HFFc6 (cell line): ENCODE results near the gene TRPC4AP. TPM values are rescaled to one million over a fixed set of nuclear protein-coding genes. Genes with fewer than 3 reads are reported as not detected.
A peak's percentile ranks its signal among the peaks of the same experiment; 100 is the strongest.
"Not testable (repeated sequence)": the region's sequence is repeated elsewhere in the genome, so short reads cannot be mapped to it uniquely, and the experiment has no call there.

Experiments used
- DNase-seq: peaks from one replicate; pipeline ENCODE4 v3.0.0-alpha.2; 2018
- H3K27ac Mint-ChIP-seq: 2 replicates; pipeline ENCODE4 v1.8.0; 2020; ENCODE audit warnings: mild to moderate bottlenecking, mixed read lengths
- H3K27me3 Mint-ChIP-seq: 2 replicates; pipeline ENCODE4 v1.8.0; 2021; ENCODE audit warnings: mild to moderate bottlenecking, moderate library complexity, mixed read lengths; ENCODE audit not compliant: insufficient read depth
- H3K36me3 Mint-ChIP-seq: 2 replicates; pipeline ENCODE4 v1.8.0; 2021; ENCODE audit warnings: low read depth, mixed read lengths
- H3K4me1 Mint-ChIP-seq: 2 replicates; pipeline ENCODE4 v1.8.0; 2020; ENCODE audit warnings: low read depth, mixed read lengths
- H3K4me3 Mint-ChIP-seq: 2 replicates; pipeline ENCODE4 v1.8.0; 2020; ENCODE audit warnings: mild to moderate bottlenecking, moderate library complexity, mixed read lengths
- H3K9me3 Mint-ChIP-seq: 2 replicates; pipeline ENCODE4 v1.8.0; 2020; ENCODE audit warnings: mild to moderate bottlenecking, mixed read lengths
- CTCF ChIP-seq: fragments of 200-600 bp; sonication (generic); IDR thresholded peaks from 2 replicates; pipeline ENCODE4 v1.5.0; 2021; ENCODE audit warnings: antibody characterized with exemption, mild to moderate bottlenecking
- total RNA-seq, 6 experiments: library from RNA; stranded (reverse); fragmentation: NEBNext Ultra II Directional; extraction: Animal tissue kit (Norgen Biotek cat#: 25700); gene quantifications; 2 replicates in 1 of 6; 3 replicates in 5 of 6; pipeline ENCODE4 v1.2.3, GENCODE V29; 2021

Gene TRPC4AP
- total RNA-seq, 6 experiments from 2014 or later, result 70.7 to 89.8 (median 81.6) TPM

GRCh38 chr20:35077341-35077740, 15.3 kb downstream of the TRPC4AP start:
- Mint-ChIP-seq H3K4me1 (no peaks in the 10 kb centered on the region; the same call in 1 of the 2 replicates), H3K36me3 (peaks cover 51% of the 10 kb centered on the region), H3K4me3 (no peak overlapping the region), H3K27me3 (no peaks in the 10 kb centered on the region), H3K9me3 (peaks cover 19% of the 10 kb centered on the region), H3K27ac (no peak overlapping the region)
- no peak for DNase-seq
- no peak for TF ChIP-seq CTCF

GRCh38 chr20:35071436-35072153, 21.0 kb downstream of the TRPC4AP start:
- not testable (repeated sequence) for H3K4me1 Mint-ChIP-seq, H3K27ac Mint-ChIP-seq, DNase-seq, H3K4me3 Mint-ChIP-seq, H3K27me3 Mint-ChIP-seq
- peaks cover 19% of the 10 kb centered on the region for H3K9me3 Mint-ChIP-seq
- H3K36me3 Mint-ChIP-seq, result peaks cover 60% of the 10 kb centered on the region

GRCh38 chr20:35066194-35066593, 26.4 kb downstream of the TRPC4AP start:
- H3K27me3 Mint-ChIP-seq, result no peaks in the 10 kb centered on the region
- H3K36me3 Mint-ChIP-seq, result peaks cover 36% of the 10 kb centered on the region
- peaks cover 39% of the 10 kb centered on the region for H3K4me1 Mint-ChIP-seq
- no peaks in the 10 kb centered on the region for H3K9me3 Mint-ChIP-seq
- DNase-seq, result no peak
- TF ChIP-seq CTCF, result no peak
- no peak overlapping the region for H3K4me3 Mint-ChIP-seq
- peak overlapping the region; percentile 2; the same call in 1 of the 2 replicates for H3K27ac Mint-ChIP-seq

- DNase-seq, result no peak
- Mint-ChIP-seq H3K36me3 (peaks cover 45% of the 10 kb centered on the region), H3K27me3 (no peaks in the 10 kb centered on the region), H3K4me3 (no peak overlapping the region), H3K9me3 (peaks cover 7% of the 10 kb centered on the region), H3K4me1 (peaks cover 39% of the 10 kb centered on the region), H3K27ac (peak overlapping the region; percentile 22; the same call in 1 of the 2 replicates)
- TF ChIP-seq CTCF, result no peak
Observed at GRCh38 chr20:35065181-35065580, 27.4 kb downstream of the TRPC4AP start.

GRCh38 chr20:35063168-35063567, 29.4 kb downstream of the TRPC4AP start:
- H3K27me3 Mint-ChIP-seq, result no peaks in the 10 kb centered on the region
- H3K27ac Mint-ChIP-seq, result no peak overlapping the region
- peaks cover 59% of the 10 kb centered on the region for H3K36me3 Mint-ChIP-seq
- no peak overlapping the region for H3K4me3 Mint-ChIP-seq
- H3K9me3 Mint-ChIP-seq, result peaks cover 19% of the 10 kb centered on the region
- peaks cover 42% of the 10 kb centered on the region for H3K4me1 Mint-ChIP-seq
- no peak for DNase-seq
- TF ChIP-seq CTCF, result no peak

DNA sequence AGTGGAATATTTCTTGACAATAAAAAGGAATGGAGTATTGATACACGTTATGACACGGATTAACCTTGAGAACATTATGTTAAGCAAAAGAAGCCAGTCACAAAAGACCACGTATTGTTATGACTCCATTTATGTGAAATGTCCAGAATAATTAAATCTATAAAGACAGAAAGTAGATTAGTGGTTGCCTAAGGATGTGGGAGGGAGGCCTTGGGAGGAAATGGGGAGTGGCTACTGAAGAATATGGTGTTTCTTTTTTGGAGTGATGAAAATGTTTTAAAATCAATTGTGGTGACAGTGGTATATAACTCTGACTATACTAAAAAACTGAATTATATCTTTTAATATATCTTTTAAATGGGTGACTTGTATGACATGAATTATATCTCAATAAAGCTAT, 30.1 kb downstream of the TRPC4AP start:
- H3K4me3 Mint-ChIP-seq, result no peak overlapping the region
- peaks cover 52% of the 10 kb centered on the region for H3K36me3 Mint-ChIP-seq
- no peak overlapping the region for H3K27ac Mint-ChIP-seq
- H3K27me3 Mint-ChIP-seq, result no peaks in the 10 kb centered on the region
- H3K9me3 Mint-ChIP-seq, result peaks cover 19% of the 10 kb centered on the region
- peaks cover 47% of the 10 kb centered on the region for H3K4me1 Mint-ChIP-seq
- DNase-seq, result no peak
- no peak for TF ChIP-seq CTCF
